ENCODE measurements around the gene COL27A1. TPM values are rescaled to one million over a fixed set of nuclear protein-coding genes. Genes with fewer than 3 reads are reported as not detected.
"Not testable (repeated sequence)": the region's sequence is repeated elsewhere in the genome, so short reads cannot be mapped to it uniquely, and the experiment has no call there.

COL27A1 gene
- total RNA-seq, 1 experiment from 2014 or later: 20.1 TPM

- H3K36me3 Mint-ChIP-seq (ENCODE audit: insufficient read depth, unreplicated experiment); H3K27ac Mint-ChIP-seq (ENCODE audit: unreplicated experiment); intact Hi-C loops (cut with micrococcal nuclease; ENCODE audit: unreplicated experiment); DNase-seq; CTCF ChIA-PET; H3K9me3 Mint-ChIP-seq (ENCODE audit: low read depth, unreplicated experiment); H3K4me1 Mint-ChIP-seq (ENCODE audit: low read depth, unreplicated experiment); BruUV-seq (replicated peaks); H3K4me3 Mint-ChIP-seq (ENCODE audit: low read depth, unreplicated experiment); H3K27me3 Mint-ChIP-seq (ENCODE audit: unreplicated experiment): not testable (repeated sequence)
Observed at GRCh38 chr9:114329625-114330022, 174.3 kb downstream of the COL27A1 start, which contains the start of gene ORM2. ORM2 (plus strand) TSS chr9:114329869; CDS start chr9:114329905, 36 bp downstream.

GRCh38 chr9:114330636-114331035 lies 175.3 kb downstream of the COL27A1 start:
- no peaks in the 10 kb centered on the region for H3K36me3 Mint-ChIP-seq (ENCODE audit: insufficient read depth, unreplicated experiment)

GRCh38 chr9:114331229-114332195 lies 176.2 kb downstream of the COL27A1 start:
- H3K9me3 Mint-ChIP-seq (ENCODE audit: low read depth, unreplicated experiment); H3K27ac Mint-ChIP-seq (ENCODE audit: unreplicated experiment); H3K27me3 Mint-ChIP-seq (ENCODE audit: unreplicated experiment); H3K4me3 Mint-ChIP-seq (ENCODE audit: low read depth, unreplicated experiment); H3K36me3 Mint-ChIP-seq (ENCODE audit: insufficient read depth, unreplicated experiment); CTCF ChIA-PET; H3K4me1 Mint-ChIP-seq (ENCODE audit: low read depth, unreplicated experiment); DNase-seq; BruUV-seq (replicated peaks); intact Hi-C loops (cut with micrococcal nuclease; ENCODE audit: unreplicated experiment): not testable (repeated sequence)

More at GRCh38 chr9:114330636-114331035, 175.3 kb downstream of the COL27A1 start:
- H3K27ac Mint-ChIP-seq (ENCODE audit: unreplicated experiment): no peak overlapping the region
- intact Hi-C loops (cut with micrococcal nuclease; ENCODE audit: unreplicated experiment): no loop called here
- no peaks in the 10 kb centered on the region for H3K27me3 Mint-ChIP-seq (ENCODE audit: unreplicated experiment)
- CTCF ChIA-PET: no interaction called here
- H3K9me3 Mint-ChIP-seq (ENCODE audit: low read depth, unreplicated experiment): no peaks in the 10 kb centered on the region
- no peak for DNase-seq
- BruUV-seq (replicated peaks): no TSS peak
- H3K4me3 Mint-ChIP-seq (ENCODE audit: low read depth, unreplicated experiment): no peak overlapping the region
- no peaks in the 10 kb centered on the region for H3K4me1 Mint-ChIP-seq (ENCODE audit: low read depth, unreplicated experiment)
- TF ChIP-seq CTCF (IDR thresholded peaks at IDR 0.05; ENCODE audit: unreplicated experiment): no peak

- intact Hi-C loops (cut with micrococcal nuclease; ENCODE audit: unreplicated experiment); H3K9me3 Mint-ChIP-seq (ENCODE audit: low read depth, unreplicated experiment); BruUV-seq (replicated peaks); H3K36me3 Mint-ChIP-seq (ENCODE audit: insufficient read depth, unreplicated experiment); H3K27me3 Mint-ChIP-seq (ENCODE audit: unreplicated experiment); H3K27ac Mint-ChIP-seq (ENCODE audit: unreplicated experiment); DNase-seq; H3K4me3 Mint-ChIP-seq (ENCODE audit: low read depth, unreplicated experiment); CTCF ChIA-PET; H3K4me1 Mint-ChIP-seq (ENCODE audit: low read depth, unreplicated experiment): not testable (repeated sequence)
Observed at GRCh38 chr9:114332474-114333040, 177.2 kb downstream of the COL27A1 start.

- H3K27ac Mint-ChIP-seq (ENCODE audit: unreplicated experiment); BruUV-seq (replicated peaks); H3K9me3 Mint-ChIP-seq (ENCODE audit: low read depth, unreplicated experiment); H3K4me1 Mint-ChIP-seq (ENCODE audit: low read depth, unreplicated experiment); H3K36me3 Mint-ChIP-seq (ENCODE audit: insufficient read depth, unreplicated experiment); H3K4me3 Mint-ChIP-seq (ENCODE audit: low read depth, unreplicated experiment); H3K27me3 Mint-ChIP-seq (ENCODE audit: unreplicated experiment); intact Hi-C loops (cut with micrococcal nuclease; ENCODE audit: unreplicated experiment); DNase-seq; CTCF ChIA-PET: not testable (repeated sequence)
Observed at GRCh38 chr9:114333718-114334117, 178.4 kb downstream of the COL27A1 start.

GRCh38 chr9:114334490-114334889 lies 179.2 kb downstream of the COL27A1 start:
- H3K27ac Mint-ChIP-seq (ENCODE audit: unreplicated experiment): no peak overlapping the region
- intact Hi-C loops (cut with micrococcal nuclease; ENCODE audit: unreplicated experiment): no loop called here
- no peaks in the 10 kb centered on the region for H3K4me1 Mint-ChIP-seq (ENCODE audit: low read depth, unreplicated experiment)
- no peaks in the 10 kb centered on the region for H3K9me3 Mint-ChIP-seq (ENCODE audit: low read depth, unreplicated experiment)
- CTCF ChIA-PET: no interaction called here
- no peak for TF ChIP-seq CTCF (IDR thresholded peaks at IDR 0.05; ENCODE audit: unreplicated experiment)
- no peaks in the 10 kb centered on the region for H3K27me3 Mint-ChIP-seq (ENCODE audit: unreplicated experiment)
- DNase-seq: no peak
- no peaks in the 10 kb centered on the region for H3K36me3 Mint-ChIP-seq (ENCODE audit: insufficient read depth, unreplicated experiment)
- BruUV-seq (replicated peaks): no TSS peak
- H3K4me3 Mint-ChIP-seq (ENCODE audit: low read depth, unreplicated experiment): no peak overlapping the region
